Measurements from ENCODE around the gene ENAH.

GRCh38 chr1:225464851-225465792, 187.8 kb downstream of the ENAH start:
- no peak for TF ChIP-seq EGR1 (IDR thresholded peaks at IDR 0.05)
- TF ChIP-seq TAF1 (IDR thresholded peaks at IDR 0.05; ENCODE audit: low read depth) = no peak
- TF ChIP-seq MAX (IDR thresholded peaks at IDR 0.05) = no peak
- TF ChIP-seq EP300 (IDR thresholded peaks at IDR 0.05; ENCODE audit: borderline replicate concordance) = peak; percentile 41; the same call in 1 of the 2 replicates
- TF ChIP-seq, protein P1, sequence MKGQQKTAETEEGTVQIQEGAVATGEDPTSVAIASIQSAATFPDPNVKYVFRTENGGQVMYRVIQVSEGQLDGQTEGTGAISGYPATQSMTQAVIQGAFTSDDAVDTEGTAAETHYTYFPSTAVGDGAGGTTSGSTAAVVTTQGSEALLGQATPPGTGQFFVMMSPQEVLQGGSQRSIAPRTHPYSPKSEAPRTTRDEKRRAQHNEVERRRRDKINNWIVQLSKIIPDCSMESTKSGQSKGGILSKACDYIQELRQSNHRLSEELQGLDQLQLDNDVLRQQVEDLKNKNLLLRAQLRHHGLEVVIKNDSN (IDR thresholded peaks at IDR 0.05) = no peak
- no peak for TF ChIP-seq TEAD4 (IDR thresholded peaks at IDR 0.05)
- TF ChIP-seq CREB1 (IDR thresholded peaks at IDR 0.05; ENCODE audit: low read depth) = no peak
- no peak for TF ChIP-seq YY1 (IDR thresholded peaks at IDR 0.05; ENCODE audit: low read depth)
- no peak for TF ChIP-seq RAD21 (IDR thresholded peaks at IDR 0.05; ENCODE audit: low read depth)
- no peak for TF ChIP-seq FOXM1 (IDR thresholded peaks at IDR 0.05; ENCODE audit: borderline replicate concordance, low read depth)
- no peak for TF ChIP-seq TCF12 (IDR thresholded peaks at IDR 0.05; ENCODE audit: low read depth)
- TF ChIP-seq, protein P2, sequence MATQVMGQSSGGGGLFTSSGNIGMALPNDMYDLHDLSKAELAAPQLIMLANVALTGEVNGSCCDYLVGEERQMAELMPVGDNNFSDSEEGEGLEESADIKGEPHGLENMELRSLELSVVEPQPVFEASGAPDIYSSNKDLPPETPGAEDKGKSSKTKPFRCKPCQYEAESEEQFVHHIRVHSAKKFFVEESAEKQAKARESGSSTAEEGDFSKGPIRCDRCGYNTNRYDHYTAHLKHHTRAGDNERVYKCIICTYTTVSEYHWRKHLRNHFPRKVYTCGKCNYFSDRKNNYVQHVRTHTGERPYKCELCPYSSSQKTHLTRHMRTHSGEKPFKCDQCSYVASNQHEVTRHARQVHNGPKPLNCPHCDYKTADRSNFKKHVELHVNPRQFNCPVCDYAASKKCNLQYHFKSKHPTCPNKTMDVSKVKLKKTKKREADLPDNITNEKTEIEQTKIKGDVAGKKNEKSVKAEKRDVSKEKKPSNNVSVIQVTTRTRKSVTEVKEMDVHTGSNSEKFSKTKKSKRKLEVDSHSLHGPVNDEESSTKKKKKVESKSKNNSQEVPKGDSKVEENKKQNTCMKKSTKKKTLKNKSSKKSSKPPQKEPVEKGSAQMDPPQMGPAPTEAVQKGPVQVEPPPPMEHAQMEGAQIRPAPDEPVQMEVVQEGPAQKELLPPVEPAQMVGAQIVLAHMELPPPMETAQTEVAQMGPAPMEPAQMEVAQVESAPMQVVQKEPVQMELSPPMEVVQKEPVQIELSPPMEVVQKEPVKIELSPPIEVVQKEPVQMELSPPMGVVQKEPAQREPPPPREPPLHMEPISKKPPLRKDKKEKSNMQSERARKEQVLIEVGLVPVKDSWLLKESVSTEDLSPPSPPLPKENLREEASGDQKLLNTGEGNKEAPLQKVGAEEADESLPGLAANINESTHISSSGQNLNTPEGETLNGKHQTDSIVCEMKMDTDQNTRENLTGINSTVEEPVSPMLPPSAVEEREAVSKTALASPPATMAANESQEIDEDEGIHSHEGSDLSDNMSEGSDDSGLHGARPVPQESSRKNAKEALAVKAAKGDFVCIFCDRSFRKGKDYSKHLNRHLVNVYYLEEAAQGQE (IDR thresholded peaks at IDR 0.05; ENCODE audit: low read depth) = no peak
- TF ChIP-seq CEBPB (IDR thresholded peaks at IDR 0.05) = no peak
- no peak for TF ChIP-seq ZBTB7A (IDR thresholded peaks at IDR 0.05; ENCODE audit: low read depth)

Measured in Ishikawa (cell line).